ENCODE measurements around the gene UBE2G2. TPM values are rescaled to one million over a fixed set of nuclear protein-coding genes. Genes with fewer than 3 reads are reported as not detected.
A peak's percentile ranks its signal among the peaks of the same experiment; 100 is the strongest.

UBE2G2 gene
- 100 to 1,000 TPM; 138 to 144 (median 140) TPM for total RNA-seq

DNA sequence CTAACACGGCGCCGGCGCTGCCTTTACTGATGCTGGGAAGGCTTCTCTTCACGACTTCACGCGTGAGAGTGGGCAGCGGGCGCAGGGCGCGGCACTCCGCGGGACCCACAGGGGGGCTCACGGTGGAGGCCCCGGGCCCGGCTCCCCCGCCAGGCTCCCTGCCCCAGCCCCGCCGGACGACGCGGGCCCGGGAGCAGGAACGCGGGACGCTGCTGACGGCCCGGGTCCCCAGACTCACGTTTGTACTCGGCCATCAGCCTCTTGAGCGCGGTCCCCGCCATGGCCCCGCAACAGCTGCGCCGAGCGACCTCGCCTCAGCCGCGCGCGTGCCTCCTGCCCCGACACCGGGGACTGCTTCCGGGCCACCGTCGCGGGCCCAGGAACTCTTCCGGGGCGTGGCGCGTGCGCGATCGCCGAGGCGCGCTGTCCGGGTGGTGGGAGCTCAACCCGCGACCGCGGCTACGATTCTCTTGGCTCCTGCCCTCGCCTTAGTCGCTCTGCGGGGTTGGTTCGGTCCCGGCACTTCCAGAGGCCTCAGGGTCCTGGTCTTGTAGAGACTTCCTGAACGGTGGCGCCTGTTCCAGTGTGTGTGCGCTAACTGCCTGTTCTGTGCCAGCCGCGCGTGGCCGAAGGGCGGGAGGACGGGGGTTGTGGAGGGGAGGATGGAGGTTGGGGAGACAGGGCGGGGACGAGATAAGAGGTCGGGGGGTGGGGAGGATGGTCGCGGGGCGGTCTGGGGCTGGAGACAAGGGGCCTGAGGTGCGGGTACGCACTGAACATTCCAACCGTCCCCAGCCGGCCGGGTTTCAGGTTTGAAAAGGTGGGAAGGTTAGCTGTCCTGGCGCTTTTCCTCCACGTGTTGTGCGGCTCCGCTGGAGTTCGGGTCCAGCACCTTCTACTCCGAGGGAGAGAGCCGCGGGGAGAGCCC is at the start of gene UBE2G2:
Gene UBE2G2 (minus strand): TSS at position 353 of the 928 bp plus-strand sequence. CDS start 72 bp downstream, at position 281.
- Mint-ChIP-seq H3K27me3 (ENCODE audit: low read depth) (no peaks in the 10 kb centered on the region), H3K9me3 (no peaks in the 10 kb centered on the region), H3K4me3 (peak within 1 kb of the TSS; percentile 99), H3K36me3 (ENCODE audit: insufficient read depth) (peaks cover 41% of the 10 kb centered on the region), H3K4me1 (ENCODE audit: low read depth) (peaks cover 41% of the 10 kb centered on the region)
- ATAC-seq (peak; percentile 95 to 97), DNase-seq (peak; percentile 81)

- Mint-ChIP-seq H3K9me3 (no peaks in the 10 kb centered on the region), H3K36me3 (ENCODE audit: insufficient read depth) (peaks cover 28% of the 10 kb centered on the region), H3K27me3 (ENCODE audit: low read depth) (no peaks in the 10 kb centered on the region), H3K4me1 (ENCODE audit: low read depth) (peaks cover 50% of the 10 kb centered on the region), H3K4me3 (no peak overlapping the region)
- ATAC-seq: no peak
- DNase-seq: no peak
Measured at GRCh38 chr21:44850905-44851657, 49.5 kb upstream of the UBE2G2 start.

DNA sequence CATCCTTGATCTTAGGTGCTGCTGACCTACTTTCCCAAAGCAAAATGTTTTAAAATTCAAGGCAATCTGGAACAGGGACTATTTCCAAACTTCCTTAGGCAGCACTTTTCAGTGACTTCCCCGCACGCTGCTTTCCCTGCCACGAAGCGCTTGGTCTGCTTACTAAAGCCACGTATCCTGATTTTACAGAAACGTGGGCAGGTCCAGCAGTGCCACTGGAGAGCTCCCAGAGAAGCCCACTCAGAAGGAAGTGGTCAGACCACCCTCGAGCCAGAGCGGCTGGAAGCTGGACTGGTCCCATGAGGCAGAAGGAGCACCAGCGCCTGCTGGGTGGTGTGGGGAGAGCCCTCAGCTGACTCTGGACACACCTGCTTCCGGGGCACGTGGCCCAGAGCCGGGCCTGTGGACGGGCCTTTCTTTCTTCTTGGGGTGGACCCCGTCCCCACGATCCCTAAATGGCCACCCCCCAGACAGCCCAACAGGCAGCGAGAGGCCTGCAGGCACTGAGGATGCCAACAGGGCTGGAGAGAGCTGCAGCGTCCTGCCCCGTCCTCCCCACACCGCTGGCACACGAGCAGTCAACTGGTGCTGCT is 48.7 kb upstream of the UBE2G2 start:
- DNase-seq (no peak), ATAC-seq (no peak)
- Mint-ChIP-seq H3K4me3 (no peak overlapping the region), H3K27me3 (ENCODE audit: low read depth) (no peaks in the 10 kb centered on the region), H3K4me1 (ENCODE audit: low read depth) (peaks cover 49% of the 10 kb centered on the region), H3K36me3 (ENCODE audit: insufficient read depth) (peaks cover 25% of the 10 kb centered on the region), H3K9me3 (no peaks in the 10 kb centered on the region)

DNA sequence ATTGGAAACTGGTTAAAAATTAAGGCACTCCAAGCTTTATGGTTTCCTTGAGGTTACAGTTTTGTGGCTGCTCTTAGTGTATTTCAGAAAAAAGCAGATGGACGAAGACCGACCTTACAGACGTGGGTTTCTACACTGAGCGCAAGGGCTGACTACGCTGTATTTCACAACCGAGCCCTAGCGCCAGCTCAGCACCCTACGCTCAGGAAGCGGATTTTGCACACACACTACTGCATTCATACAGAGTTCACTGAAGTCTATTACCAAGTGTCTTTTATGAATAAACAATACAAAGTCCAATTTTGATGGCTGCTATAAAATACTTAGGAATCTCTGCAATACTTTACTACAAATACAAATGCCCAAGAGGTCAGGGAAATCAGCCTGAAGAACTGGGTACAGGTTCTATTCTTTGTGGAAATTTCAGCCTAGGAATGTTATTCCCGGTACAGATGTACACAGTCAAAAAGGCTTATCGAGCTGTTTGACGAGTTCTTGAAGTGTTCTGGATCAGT is 48.1 kb upstream of the UBE2G2 start:
- no peak for DNase-seq
- Mint-ChIP-seq H3K36me3 (ENCODE audit: insufficient read depth) (peaks cover 20% of the 10 kb centered on the region), H3K27me3 (ENCODE audit: low read depth) (no peaks in the 10 kb centered on the region), H3K9me3 (no peaks in the 10 kb centered on the region), H3K4me3 (no peak overlapping the region), H3K4me1 (ENCODE audit: low read depth) (peaks cover 44% of the 10 kb centered on the region)
- ATAC-seq: no peak

DNA sequence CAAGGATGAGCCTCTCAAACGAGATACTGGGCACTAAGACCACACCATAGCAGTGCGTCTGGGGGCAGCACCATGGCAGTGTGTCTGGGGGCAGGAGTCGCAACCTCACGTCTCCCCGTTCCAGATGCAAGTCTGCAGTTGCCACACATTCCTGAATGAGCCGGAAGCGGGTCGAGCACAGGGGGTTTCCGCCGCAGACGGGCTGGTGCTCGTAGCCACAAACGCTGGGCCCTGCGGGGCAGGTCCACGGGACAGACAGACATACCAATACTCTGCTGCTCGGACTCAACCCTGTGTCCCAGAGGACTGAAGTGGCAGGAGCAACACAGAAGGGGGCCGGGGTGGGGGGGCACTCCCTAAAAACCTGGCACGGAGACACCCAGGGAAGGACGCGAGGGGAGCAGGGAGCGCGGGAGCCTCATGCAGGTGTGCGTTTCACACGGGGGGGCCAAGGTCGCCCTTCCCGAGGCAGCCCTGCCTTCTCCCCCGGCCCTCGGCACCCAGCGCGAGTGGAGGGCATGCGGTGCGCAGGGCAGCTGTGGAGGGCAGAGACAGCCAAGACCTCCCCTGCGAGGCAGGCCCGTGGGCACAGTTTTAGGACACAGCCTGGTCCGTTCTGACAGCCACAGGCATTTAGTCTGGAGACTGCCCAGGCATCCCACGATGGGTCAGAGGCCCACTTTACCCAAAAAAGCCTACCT is 47.4 kb upstream of the UBE2G2 start:
- ATAC-seq (no peak), DNase-seq (no peak)
- H3K4me1 Mint-ChIP-seq (ENCODE audit: low read depth): peaks cover 39% of the 10 kb centered on the region
- H3K9me3 Mint-ChIP-seq: no peaks in the 10 kb centered on the region
- H3K4me3 Mint-ChIP-seq: no peak overlapping the region
- H3K27me3 Mint-ChIP-seq (ENCODE audit: low read depth): no peaks in the 10 kb centered on the region
- H3K36me3 Mint-ChIP-seq (ENCODE audit: insufficient read depth): peaks cover 13% of the 10 kb centered on the region

DNA sequence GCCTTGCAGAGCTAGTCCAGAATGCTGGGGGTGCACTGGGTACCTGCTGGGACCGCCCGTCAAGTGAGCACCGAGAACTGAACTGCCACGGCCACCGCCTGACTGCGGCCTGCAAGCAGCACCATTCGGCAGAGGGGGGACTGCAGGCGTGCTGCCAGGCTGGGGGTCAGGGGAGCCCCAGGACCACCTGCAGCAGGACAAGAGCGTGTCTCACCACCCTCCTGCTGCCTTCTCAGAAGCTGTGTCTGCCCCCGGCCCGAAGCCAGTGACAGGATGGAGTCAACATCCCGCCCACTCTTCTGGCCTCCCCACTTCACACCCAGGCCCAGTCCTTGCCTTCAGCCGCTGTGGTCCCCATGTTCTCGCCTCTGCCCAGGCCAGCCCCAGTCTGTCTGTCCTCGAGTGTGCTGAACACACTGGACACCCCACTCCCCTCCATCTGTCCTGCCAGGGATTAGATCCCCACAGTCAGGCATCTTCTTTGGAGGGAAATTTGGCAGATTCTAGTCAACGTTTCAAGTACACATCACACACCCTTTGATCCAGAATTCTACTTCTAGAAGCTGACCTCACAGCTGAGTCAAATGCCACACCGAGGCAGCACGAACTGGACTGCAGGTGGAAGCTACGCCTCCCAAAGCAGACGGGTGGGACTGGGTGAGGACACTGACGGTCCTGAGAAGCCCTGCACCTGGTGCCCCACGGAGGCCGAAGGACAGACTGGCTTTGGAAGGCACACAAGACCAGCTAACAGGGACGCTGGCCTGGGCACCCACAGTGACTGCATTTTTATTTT is 45.8 kb upstream of the UBE2G2 start:
- ATAC-seq: no peak
- Mint-ChIP-seq H3K4me3 (no peak overlapping the region), H3K27me3 (ENCODE audit: low read depth) (no peaks in the 10 kb centered on the region), H3K36me3 (ENCODE audit: insufficient read depth) (peaks cover 11% of the 10 kb centered on the region), H3K9me3 (no peaks in the 10 kb centered on the region), H3K4me1 (ENCODE audit: low read depth) (peaks cover 29% of the 10 kb centered on the region)
- DNase-seq: no peak

GRCh38 chr21:44846485-44847260 is 45.1 kb upstream of the UBE2G2 start:
- H3K36me3 Mint-ChIP-seq (ENCODE audit: insufficient read depth): peaks cover 11% of the 10 kb centered on the region
- DNase-seq: peak; percentile 36
- peak; percentile 66 to 73 for ATAC-seq

GRCh38 chr21:44846224-44846484 is 44.5 kb upstream of the UBE2G2 start:
- H3K4me3 Mint-ChIP-seq: peak overlapping the region; percentile 69
- H3K9me3 Mint-ChIP-seq: no peaks in the 10 kb centered on the region
- no peak for ATAC-seq
- H3K36me3 Mint-ChIP-seq (ENCODE audit: insufficient read depth): peaks cover 8% of the 10 kb centered on the region
- H3K4me1 Mint-ChIP-seq (ENCODE audit: low read depth): peaks cover 16% of the 10 kb centered on the region
- no peak for DNase-seq
- peaks cover 3% of the 10 kb centered on the region for H3K27me3 Mint-ChIP-seq (ENCODE audit: low read depth)

More at GRCh38 chr21:44846485-44847260, 45.1 kb upstream of the UBE2G2 start:
- peaks cover 21% of the 10 kb centered on the region for H3K4me1 Mint-ChIP-seq (ENCODE audit: low read depth)
- H3K27me3 Mint-ChIP-seq (ENCODE audit: low read depth): peaks cover 3% of the 10 kb centered on the region
- no peaks in the 10 kb centered on the region for H3K9me3 Mint-ChIP-seq
- peak overlapping the region; percentile 69 for H3K4me3 Mint-ChIP-seq

GRCh38 chr21:44845418-44846223 is 44.0 kb upstream of the UBE2G2 start:
- Mint-ChIP-seq H3K36me3 (ENCODE audit: insufficient read depth) (peaks cover 3% of the 10 kb centered on the region), H3K4me1 (ENCODE audit: low read depth) (peaks cover 13% of the 10 kb centered on the region), H3K4me3 (peak overlapping the region; percentile 69), H3K9me3 (no peaks in the 10 kb centered on the region), H3K27me3 (ENCODE audit: low read depth) (peaks cover 3% of the 10 kb centered on the region)
- DNase-seq (peak; percentile 23), ATAC-seq (peak; percentile 80 to 85)

DNA sequence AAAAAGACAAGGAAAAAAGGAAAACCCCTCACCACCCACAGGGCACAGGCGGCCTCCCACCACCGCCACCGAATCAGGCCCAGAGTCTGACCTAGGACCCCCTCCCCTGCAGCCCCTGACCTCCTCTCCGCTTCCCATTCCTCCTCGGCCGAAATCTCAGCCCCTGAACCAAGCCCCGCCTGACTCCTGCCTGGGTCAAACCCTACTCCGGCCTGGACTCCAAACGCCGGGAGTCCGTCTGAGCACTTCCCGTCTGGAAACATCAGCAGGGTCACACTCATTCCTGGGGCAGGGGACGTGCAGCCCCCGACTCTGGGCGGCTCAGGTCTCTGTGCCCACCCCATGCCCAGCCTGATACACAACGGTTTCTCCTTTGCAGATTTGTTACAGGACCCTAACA is 42.6 kb upstream of the UBE2G2 start:
- Mint-ChIP-seq H3K27me3 (ENCODE audit: low read depth) (peaks cover 3% of the 10 kb centered on the region), H3K36me3 (ENCODE audit: insufficient read depth) (peaks cover 3% of the 10 kb centered on the region), H3K9me3 (no peaks in the 10 kb centered on the region), H3K4me3 (no peak overlapping the region), H3K4me1 (ENCODE audit: low read depth) (peaks cover 13% of the 10 kb centered on the region)
- no peak for ATAC-seq
- DNase-seq: no peak

DNA sequence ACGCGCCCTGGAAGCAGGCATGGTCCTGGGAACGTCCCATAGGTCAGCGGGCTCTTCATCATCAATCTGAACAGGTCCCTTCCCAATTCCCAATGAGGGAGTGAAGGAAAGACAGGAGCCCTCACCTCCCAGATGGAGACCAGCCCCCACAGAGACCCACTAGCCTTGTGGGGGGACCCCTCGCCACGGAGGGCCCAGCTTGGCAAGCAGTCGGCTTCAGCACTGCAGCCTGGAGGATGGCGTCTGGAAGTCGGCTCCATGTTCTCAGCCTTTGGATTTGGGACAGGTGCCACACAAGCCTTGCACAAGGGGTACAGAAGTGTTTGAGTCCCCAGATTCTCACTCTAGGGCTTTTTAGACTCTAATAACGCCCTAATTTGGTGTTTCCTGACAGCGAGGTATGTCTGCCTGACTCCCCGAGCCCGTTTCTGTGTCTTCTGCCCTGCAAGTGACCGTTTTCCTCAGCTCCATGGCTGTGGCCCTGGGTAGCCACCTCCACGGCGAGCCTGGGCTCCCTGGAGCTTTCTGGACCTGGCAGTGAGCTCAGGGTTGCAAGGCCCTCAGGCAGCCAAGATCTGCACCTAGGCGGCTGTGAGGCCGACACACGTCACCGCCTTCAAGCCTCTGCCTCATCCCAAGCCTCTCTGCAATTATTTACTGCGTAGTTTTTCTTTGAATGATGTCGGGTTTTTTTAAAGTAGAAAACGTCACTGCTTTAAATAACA is 41.3 kb upstream of the UBE2G2 start:
- Mint-ChIP-seq H3K9me3 (no peaks in the 10 kb centered on the region), H3K36me3 (ENCODE audit: insufficient read depth) (no peaks in the 10 kb centered on the region), H3K4me1 (ENCODE audit: low read depth) (peaks cover 13% of the 10 kb centered on the region), H3K27me3 (ENCODE audit: low read depth) (peaks cover 3% of the 10 kb centered on the region), H3K4me3 (no peak overlapping the region)
- no peak for ATAC-seq
- no peak for DNase-seq

GRCh38 chr21:44842087-44842486 is 40.5 kb upstream of the UBE2G2 start:
- peaks cover 13% of the 10 kb centered on the region for H3K4me1 Mint-ChIP-seq (ENCODE audit: low read depth)
- H3K27me3 Mint-ChIP-seq (ENCODE audit: low read depth): peaks cover 3% of the 10 kb centered on the region
- no peak for ATAC-seq
- no peak overlapping the region for H3K4me3 Mint-ChIP-seq
- H3K9me3 Mint-ChIP-seq: no peaks in the 10 kb centered on the region
- no peak for DNase-seq
- no peaks in the 10 kb centered on the region for H3K36me3 Mint-ChIP-seq (ENCODE audit: insufficient read depth)

All from activated T-cell treated with anti-CD3 and anti-CD28 coated beads, Interleukin-2, amount 50 U/mL, for 4 hours (primary cell).